HG03108 (cell line): Measurements from ENCODE around the gene MELK.

Experiments used
- ATAC-seq: cut with Tn5 transposase; IDR thresholded peaks from one replicate; pipeline ENCODE4 v1.9.1; 2021; ENCODE audit warnings: moderate library complexity; ENCODE audit not compliant: unreplicated experiment

The MELK gene

GRCh38 chr9:36665921-36666431 is 93.3 kb downstream of the MELK start:
- peak; percentile 81 for ATAC-seq

- no peak for ATAC-seq
Measured at GRCh38 chr9:36671561-36671960, 98.9 kb downstream of the MELK start.

DNA sequence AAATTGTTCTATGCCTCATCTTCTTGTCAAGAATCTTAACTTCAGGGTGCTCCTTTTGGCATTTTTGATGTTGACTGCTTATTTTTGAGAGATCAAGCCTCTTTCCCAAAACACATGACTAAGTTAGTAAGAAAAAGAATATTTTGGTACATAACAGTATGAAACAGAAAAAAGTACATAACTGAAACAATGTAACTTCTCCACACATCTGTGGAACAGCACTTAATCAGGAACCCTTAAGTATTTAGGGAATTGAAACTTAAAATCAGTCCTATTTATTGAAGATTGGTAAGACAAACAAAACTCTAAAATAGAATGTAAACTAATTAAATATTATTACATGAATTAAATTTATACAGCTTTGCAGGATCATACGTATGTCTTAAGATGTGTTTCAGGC is 103.4 kb downstream of the MELK start:
- no peak for ATAC-seq

- no peak for ATAC-seq
Measured at GRCh38 chr9:36676778-36677485, 104.2 kb downstream of the MELK start.

- no peak for ATAC-seq
Measured at GRCh38 chr9:36677611-36678010, 104.9 kb downstream of the MELK start.

- ATAC-seq = no peak
Measured at GRCh38 chr9:36679710-36680109, 107.0 kb downstream of the MELK start.

- ATAC-seq = no peak
Measured at GRCh38 chr9:36686471-36686870, 113.8 kb downstream of the MELK start.

DNA sequence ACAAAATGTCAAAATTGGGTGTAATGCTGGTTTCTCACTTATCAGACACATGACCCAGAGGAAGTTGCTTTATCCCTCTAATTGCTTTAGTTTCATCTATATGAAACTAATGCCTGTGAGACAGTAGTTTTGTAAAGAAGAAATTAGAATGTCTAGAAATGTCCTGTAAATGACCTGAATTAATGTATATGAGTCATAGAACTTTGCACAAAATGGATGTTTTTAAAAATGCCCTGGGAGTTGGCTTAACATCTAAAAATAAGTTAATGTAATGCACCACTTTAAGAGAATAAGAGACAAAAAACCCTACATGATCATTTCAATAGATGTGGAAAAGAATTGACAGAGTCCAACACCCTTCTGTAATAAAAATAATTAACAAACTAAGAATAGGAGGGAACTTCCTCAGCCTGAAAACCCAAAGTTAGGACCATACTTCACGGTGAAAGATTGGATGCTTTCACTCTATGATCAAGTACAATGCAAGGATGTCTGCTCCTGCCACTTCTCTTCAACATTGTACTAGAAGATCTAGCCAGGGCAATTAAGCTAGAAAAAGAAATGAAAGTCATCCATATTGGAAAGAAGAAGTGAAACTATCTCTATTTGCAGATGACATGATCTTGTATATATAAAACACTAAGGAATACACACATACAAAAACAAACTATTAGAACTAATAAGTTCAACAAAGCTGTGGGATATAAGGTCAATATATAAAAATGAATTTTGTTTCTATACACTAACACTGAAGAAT is 117.9 kb downstream of the MELK start:
- no peak for ATAC-seq

GRCh38 chr9:36691671-36692070 is 119.0 kb downstream of the MELK start:
- no peak for ATAC-seq

GRCh38 chr9:36698984-36699383 is 126.3 kb downstream of the MELK start:
- ATAC-seq = no peak

- ATAC-seq = no peak
Measured at GRCh38 chr9:36704148-36704547, 131.5 kb downstream of the MELK start.

DNA sequence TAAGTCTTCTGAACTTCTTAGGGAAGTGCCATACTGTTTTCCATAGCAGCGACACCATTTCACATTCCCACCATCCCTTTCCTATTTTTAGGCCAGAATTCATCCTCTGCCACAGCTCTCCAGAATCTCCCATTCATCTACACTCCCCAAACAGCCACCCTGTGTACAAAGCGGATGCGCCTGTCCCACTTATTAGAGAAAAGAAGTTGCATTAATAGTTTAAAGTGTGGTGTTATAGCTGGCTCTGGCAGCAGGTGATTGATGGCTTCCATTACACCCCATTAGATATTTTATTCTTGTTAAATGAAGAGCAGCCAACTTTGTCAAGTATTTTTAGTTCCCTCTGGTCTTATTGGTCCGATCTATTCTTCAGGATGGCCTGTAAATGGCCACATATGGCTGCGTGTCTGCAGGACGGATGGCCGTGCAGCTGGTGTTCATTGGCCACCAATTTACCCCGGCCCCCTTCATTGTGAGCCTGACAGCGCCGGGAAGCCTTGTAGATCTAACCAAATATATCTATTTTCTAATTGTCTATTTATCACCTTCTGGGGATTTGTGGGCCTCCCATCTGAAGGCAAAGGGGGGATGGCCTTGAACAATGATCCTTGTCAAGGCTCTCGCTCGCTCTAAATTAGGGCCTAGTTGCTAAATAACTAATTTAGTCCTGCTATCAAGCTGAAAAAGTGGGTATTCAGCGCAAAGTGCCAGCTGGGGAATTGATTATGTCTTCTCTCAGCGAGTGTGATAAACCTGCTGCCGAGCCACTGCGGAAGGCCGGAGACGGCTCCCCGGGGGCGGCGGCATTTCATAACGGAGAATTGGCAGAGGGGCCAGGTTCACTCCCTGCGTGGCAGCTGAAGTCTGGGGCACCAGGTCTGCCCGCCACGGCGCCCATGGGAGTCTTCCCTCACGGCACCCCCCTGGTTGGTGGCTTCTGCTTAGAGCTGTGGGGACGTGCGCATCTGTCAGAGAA is 141.1 kb downstream of the MELK start:
- no peak for ATAC-seq

GRCh38 chr9:36716496-36716895 is 143.8 kb downstream of the MELK start:
- no peak for ATAC-seq

- no peak for ATAC-seq
Measured at GRCh38 chr9:36717276-36717675, 144.6 kb downstream of the MELK start.

GRCh38 chr9:36718612-36719011 is 145.9 kb downstream of the MELK start:
- no peak for ATAC-seq

GRCh38 chr9:36720043-36720442 is 147.3 kb downstream of the MELK start:
- no peak for ATAC-seq

GRCh38 chr9:36721846-36722588 is 149.3 kb downstream of the MELK start:
- no peak for ATAC-seq

DNA sequence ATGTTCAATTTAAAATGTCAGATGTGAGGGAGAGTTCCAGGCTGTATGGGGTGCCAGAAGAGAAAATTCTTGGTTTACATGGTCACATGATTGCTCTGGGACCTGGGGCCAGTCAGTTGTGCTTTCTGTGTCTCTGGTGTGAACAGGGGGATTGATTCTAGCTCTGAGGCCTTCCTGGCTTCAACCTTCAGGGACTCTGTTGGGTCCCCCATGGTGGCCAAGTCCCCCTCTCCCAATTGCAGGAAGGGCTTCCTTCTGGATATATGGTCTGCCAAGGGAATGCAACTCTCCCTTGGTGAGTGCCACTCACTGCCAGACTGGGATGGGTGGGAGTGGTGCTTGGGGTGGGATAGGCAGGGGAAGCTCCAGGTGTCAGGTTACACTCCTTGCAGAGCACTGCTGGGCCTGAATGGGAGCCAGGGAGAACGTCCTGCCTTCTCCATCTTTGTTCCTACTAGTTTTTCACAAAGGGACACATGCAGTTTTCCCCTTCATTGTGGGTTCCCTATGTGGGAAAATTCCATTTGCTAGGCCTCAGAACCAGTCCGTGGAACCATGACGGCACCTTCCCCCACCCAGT is 153.2 kb downstream of the MELK start:
- ATAC-seq = no peak
